HUES64 (cell line): Measurements from ENCODE around the gene PLEKHH2.
"Not testable (repeated sequence)": the region's sequence is repeated elsewhere in the genome, so short reads cannot be mapped to it uniquely, and the experiment has no call there.

ENCODE experiments used
- H3K27ac ChIP-seq: 2 replicates; pipeline ENCODE4 v1.7.0; 2013; ENCODE audit warnings: low read depth, low read length, inconsistent platforms
- H3K27me3 ChIP-seq: 2 replicates; pipeline ENCODE4 v1.6.1; 2013; ENCODE audit warnings: mild to moderate bottlenecking, low read length; ENCODE audit not compliant: insufficient read depth
- H3K36me3 ChIP-seq: 2 replicates; pipeline ENCODE4 v1.6.1; 2013; ENCODE audit warnings: mild to moderate bottlenecking, low read length; ENCODE audit not compliant: insufficient read depth
- H3K4me1 ChIP-seq: 2 replicates; pipeline ENCODE4 v1.6.1; 2013; ENCODE audit warnings: mild to moderate bottlenecking, low read length, moderate library complexity; ENCODE audit not compliant: insufficient read depth
- H3K4me3 ChIP-seq: 2 replicates; pipeline ENCODE4 v1.5.1; 2013; ENCODE audit warnings: mild to moderate bottlenecking, low read length, moderate library complexity
- H3K9ac ChIP-seq: 2 replicates; pipeline ENCODE4 v1.6.1; 2013; ENCODE audit warnings: mild to moderate bottlenecking, low read depth, low read length
- H3K9me3 ChIP-seq: 2 replicates; pipeline ENCODE4 v1.6.1; 2013; ENCODE audit warnings: low read depth, low read length; ENCODE audit not compliant: insufficient read depth
- WGBS: fragments of 150-250, 120-280 bp; methylation state at CpG from one replicate; pipeline ENCODE4 v1.1.7; 2013; ENCODE audit warnings: missing lambda C conversion rate; 5-methylcytosine and 5-hydroxymethylcytosine counted together

PLEKHH2 gene

DNA sequence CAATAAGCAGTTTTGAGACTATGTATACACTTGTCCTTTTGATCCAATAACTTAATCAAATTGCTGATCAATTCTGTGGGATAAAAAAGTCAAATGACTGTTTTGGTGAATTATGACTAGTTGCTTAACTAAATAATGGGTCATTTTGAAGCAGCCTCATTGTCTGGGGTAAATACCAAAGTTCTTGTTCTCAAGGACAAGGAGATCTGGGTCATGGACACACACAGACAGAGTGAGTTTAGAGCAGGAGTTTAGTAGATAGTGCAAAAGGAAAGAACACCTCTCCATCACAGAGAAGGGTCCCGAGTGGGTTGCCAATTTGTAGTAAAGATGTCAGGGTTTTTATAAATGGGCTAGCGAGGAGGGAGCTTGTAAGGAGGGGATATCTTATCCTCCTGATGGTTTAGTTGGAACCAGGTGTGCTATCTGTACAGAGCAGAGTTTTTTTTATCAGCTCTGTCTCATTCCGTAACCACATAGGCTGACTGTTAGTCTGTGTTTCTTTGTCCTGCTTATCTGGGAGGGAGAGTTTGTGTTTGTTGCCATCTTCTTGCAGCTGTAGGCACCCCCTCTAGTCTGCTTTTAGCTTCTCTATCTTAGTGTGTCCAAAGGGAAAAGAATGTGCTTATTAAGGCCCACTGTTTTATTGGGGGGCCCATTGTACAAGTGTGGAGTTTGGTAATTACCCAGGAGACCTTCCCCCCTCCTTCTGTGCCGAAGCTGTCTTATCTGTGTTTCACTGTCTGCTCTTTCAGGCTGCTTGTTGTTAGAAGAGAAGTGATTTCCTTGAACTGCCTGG, 87.9 kb downstream of the PLEKHH2 start:
- Histone ChIP-seq H3K36me3 (no peaks in the 10 kb centered on the region), H3K4me1 (peaks cover 19% of the 10 kb centered on the region), H3K9me3 (no peaks in the 10 kb centered on the region), H3K27ac (no peak overlapping the region), H3K27me3 (no peaks in the 10 kb centered on the region), H3K9ac (no peak overlapping the region), H3K4me3 (no peak overlapping the region)
- 83% methylated on average over 3 of the region's 4 CpGs for WGBS

GRCh38 chr2:43725711-43726246, 88.7 kb downstream of the PLEKHH2 start:
- no peak overlapping the region for H3K9ac ChIP-seq
- H3K9me3 ChIP-seq = no peaks in the 10 kb centered on the region
- H3K27ac ChIP-seq = no peak overlapping the region
- no peak overlapping the region for H3K4me3 ChIP-seq
- H3K36me3 ChIP-seq = no peaks in the 10 kb centered on the region
- WGBS = 96% methylated on average over 2 of the region's 3 CpGs
- H3K4me1 ChIP-seq = peaks cover 20% of the 10 kb centered on the region
- no peaks in the 10 kb centered on the region for H3K27me3 ChIP-seq

DNA sequence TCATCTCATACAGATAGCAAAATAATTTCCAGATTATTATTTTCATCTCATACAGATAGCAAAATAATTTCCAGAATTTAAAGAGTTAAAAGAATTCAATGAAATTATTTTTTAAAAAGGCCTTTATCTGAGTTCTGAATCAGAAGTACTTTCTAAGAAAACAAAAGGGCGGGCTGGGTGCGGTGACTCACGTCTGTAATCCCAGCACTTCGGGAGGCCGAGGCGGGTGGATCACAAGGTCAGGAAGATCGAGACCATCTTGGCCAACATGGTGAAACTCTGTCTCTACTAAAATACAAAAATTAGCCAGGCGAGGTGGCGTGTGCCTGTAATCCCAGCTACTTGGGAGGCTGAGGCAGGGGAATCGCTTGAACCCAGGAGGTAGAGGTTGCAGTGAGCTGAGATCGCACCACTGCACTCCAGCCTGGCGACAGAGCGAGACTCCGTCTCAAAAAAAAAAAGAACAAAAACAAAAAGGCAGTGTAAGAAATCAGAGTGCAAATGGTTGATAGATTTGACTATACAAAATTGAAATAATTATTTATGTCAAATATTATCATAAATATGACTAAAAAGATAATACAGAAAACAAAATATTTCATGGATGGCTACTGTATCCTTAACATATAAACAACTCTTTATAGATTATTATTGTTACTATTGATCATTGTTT, 90.0 kb downstream of the PLEKHH2 start:
- not testable (repeated sequence) for H3K9ac ChIP-seq, H3K36me3 ChIP-seq, H3K27me3 ChIP-seq, H3K4me3 ChIP-seq, H3K9me3 ChIP-seq, H3K27ac ChIP-seq
- peaks cover 20% of the 10 kb centered on the region for H3K4me1 ChIP-seq
- WGBS = 84% methylated on average over 10 of the region's 14 CpGs

- 98% methylated on average over 2 of the region's 2 CpGs for WGBS
- Histone ChIP-seq H3K36me3 (no peaks in the 10 kb centered on the region), H3K27ac (no peak overlapping the region), H3K9me3 (no peaks in the 10 kb centered on the region), H3K27me3 (no peaks in the 10 kb centered on the region), H3K9ac (no peak overlapping the region), H3K4me1 (peaks cover 20% of the 10 kb centered on the region), H3K4me3 (no peak overlapping the region)
These were observed 90.6 kb downstream of the PLEKHH2 start for GRCh38 chr2:43727634-43728014.

DNA sequence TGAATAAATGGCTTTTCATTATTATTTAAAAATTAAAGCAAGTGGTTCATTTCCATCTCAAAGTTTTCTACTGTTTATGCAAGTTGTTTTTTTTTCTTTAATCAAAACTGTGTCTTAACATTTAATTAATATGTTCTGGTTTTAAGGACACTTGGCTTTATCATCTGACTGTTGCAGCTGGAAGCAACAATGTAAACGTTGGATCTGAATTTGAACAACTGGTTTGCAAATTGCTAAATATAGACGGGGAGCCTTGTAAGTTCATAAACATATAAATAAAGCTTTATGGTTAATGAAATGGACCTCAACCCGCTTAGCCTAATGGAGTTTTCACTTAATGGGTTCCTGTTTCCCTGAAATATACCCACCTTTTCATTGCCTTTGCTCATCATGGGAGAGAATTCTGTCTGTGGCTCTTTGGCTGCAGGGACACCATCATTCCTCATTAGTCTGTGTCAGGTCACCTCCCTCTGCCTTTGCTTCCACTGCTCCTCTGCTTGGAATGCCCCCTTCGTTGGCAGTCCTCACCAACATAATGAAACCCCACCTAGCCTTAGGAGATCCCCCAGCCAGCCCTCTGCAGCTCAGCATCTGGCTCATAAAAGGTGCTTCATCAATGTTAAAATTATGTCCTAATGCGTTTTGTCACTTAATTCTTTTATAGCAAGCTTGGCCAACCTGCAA, 92.6 kb downstream of the PLEKHH2 start:
- WGBS = 34% methylated on average over 5 of the region's 5 CpGs
- Histone ChIP-seq H3K4me1 (peaks cover 20% of the 10 kb centered on the region), H3K9me3 (no peaks in the 10 kb centered on the region), H3K4me3 (0 out of 2 replicates have a peak overlapping the region, but pooled peaks have one; percentile 6), H3K27ac (no peak overlapping the region), H3K36me3 (no peaks in the 10 kb centered on the region), H3K9ac (no peak overlapping the region), H3K27me3 (no peaks in the 10 kb centered on the region)

DNA sequence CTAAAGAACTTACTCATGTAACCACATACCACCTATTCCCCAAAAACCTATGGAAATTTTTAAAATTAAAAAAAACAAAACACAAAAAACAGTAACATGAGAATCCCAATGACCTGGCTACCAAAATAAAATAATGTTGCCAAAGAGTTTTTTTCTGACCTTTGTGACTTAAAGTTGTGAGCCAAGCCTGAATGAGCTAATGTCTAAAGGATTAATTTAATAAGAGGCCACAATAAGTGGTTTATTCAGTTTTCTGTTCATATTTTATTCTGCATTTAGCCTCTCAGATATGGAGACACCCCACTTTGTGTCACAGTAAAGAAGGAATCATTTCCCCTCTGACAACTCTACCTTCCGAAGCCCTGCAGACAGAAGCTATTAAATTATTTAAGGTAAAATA, 94.2 kb downstream of the PLEKHH2 start:
- Histone ChIP-seq H3K36me3 (no peaks in the 10 kb centered on the region), H3K9me3 (no peaks in the 10 kb centered on the region), H3K27me3 (no peaks in the 10 kb centered on the region), H3K27ac (no peak overlapping the region), H3K4me1 (peaks cover 13% of the 10 kb centered on the region), H3K4me3 (no peak overlapping the region), H3K9ac (no peak overlapping the region)
- no CpG with 5 or more reads among the region's 1 CpG for WGBS

DNA sequence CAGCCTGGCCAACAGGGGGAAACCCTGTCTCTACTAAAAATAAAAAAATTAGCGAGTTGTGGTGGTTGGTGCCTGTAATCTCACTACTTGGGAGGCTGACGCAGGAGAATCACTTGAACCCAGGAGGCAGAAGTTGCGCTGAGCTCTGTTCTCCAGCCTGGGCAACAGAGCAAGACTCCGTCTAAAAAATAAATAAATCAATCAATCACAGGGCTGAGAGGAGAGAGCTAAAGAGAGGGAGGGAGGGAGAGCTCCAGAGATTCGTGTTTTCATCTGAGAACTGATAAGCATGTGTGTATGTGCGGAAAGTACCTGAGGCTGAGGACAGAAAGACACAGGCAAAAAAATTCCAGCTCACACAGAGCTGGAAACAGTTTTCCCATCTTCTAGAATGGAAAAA, 99.6 kb downstream of the PLEKHH2 start:
- Histone ChIP-seq H3K4me3 (no peak overlapping the region), H3K9ac (no peak overlapping the region), H3K27me3 (no peaks in the 10 kb centered on the region), H3K9me3 (no peaks in the 10 kb centered on the region), H3K27ac (no peak overlapping the region), H3K36me3 (no peaks in the 10 kb centered on the region), H3K4me1 (peaks cover 7% of the 10 kb centered on the region)
- 91% methylated on average over 5 of the region's 6 CpGs for WGBS

DNA sequence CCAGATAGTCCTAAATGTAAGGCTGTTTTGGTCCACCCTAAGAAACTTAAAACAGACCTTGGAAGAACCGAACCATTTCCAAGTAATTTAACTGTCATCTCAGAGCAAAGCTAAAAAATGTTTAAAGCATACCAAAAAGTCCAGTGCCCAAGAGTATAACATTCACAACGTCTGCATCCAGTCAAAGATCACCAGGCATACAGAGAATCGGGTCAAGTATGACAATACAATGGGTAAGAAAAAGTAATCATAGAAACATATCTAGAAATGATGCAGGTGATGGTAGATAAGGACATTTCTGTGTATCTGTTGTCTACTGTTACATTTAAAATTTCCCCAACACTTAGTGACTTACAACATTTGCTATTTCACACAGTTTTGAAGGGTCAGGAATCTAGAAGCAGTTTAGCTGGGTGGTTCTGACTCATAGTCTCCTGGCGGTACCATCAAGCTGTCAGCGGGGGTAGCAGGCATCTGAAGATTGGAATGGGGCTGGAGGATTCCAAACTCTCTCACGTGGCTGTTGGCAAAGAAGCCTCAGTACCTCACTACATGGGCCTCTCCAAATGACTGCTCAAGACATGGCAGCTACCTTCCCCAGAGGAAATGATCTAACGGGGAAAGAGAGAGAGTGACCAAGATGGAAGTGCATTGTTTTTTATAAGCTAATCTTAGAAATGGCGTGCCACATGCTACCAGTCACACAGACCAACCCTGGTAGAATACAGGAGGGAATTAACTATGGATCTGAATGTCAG, 100.2 kb downstream of the PLEKHH2 start:
- 77% methylated on average over 8 of the region's 8 CpGs for WGBS

DNA sequence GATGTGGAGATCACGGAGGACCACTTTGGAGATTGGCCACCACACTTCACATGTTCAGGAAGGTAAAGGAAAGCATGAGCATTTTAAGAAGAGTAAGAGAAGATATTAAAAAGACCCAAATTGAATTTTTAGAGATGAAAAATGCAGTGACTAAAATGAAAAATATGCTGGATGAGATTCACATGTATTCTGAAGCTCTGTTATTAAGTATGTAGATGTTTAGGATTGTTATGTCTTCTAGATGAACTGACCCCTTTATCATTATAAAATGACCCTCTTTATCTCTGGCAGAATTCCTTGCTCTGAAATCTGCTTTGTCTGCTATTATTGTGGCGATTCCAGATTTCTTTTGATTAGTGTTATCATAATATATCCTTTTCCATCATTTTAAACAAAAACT, 100.8 kb downstream of the PLEKHH2 start:
- H3K27me3 ChIP-seq = no peaks in the 10 kb centered on the region
- H3K4me1 ChIP-seq = peaks cover 7% of the 10 kb centered on the region
- H3K27ac ChIP-seq = no peak overlapping the region
- H3K9me3 ChIP-seq = no peaks in the 10 kb centered on the region
- no peak overlapping the region for H3K9ac ChIP-seq
- WGBS = 94% methylated on average over 2 of the region's 2 CpGs
- H3K4me3 ChIP-seq = no peak overlapping the region
- H3K36me3 ChIP-seq = no peaks in the 10 kb centered on the region

More for the DNA sequence above, 100.2 kb downstream of the PLEKHH2 start:
- H3K9ac ChIP-seq = no peak overlapping the region
- H3K4me1 ChIP-seq = peaks cover 7% of the 10 kb centered on the region
- H3K27me3 ChIP-seq = no peaks in the 10 kb centered on the region
- no peaks in the 10 kb centered on the region for H3K9me3 ChIP-seq
- H3K4me3 ChIP-seq = no peak overlapping the region
- H3K36me3 ChIP-seq = no peaks in the 10 kb centered on the region
- no peak overlapping the region for H3K27ac ChIP-seq

GRCh38 chr2:43738257-43738656, 101.2 kb downstream of the PLEKHH2 start:
- Histone ChIP-seq H3K27ac (no peak overlapping the region), H3K9ac (no peak overlapping the region), H3K27me3 (no peaks in the 10 kb centered on the region), H3K4me3 (no peak overlapping the region), H3K4me1 (peaks cover 7% of the 10 kb centered on the region), H3K36me3 (no peaks in the 10 kb centered on the region), H3K9me3 (no peaks in the 10 kb centered on the region)
- WGBS = 92% methylated on average over 2 of the region's 2 CpGs
